ENCODE data around the gene BCDIN3D. TPM values are rescaled to one million over a fixed set of nuclear protein-coding genes. Genes with fewer than 3 reads are reported as not detected.

BCDIN3D gene
- total RNA-seq, 1 donor from 2014 or later = 4.9 TPM

GRCh38 chr12:49823350-49823749 is 19.6 kb downstream of the BCDIN3D start:
- DNase-seq (ENCODE audit: low read depth) = no peak

GRCh38 chr12:49821373-49822287 is 21.3 kb downstream of the BCDIN3D start:
- no peak for DNase-seq (ENCODE audit: low read depth)

- DNase-seq (ENCODE audit: low read depth) = no peak
Observed at GRCh38 chr12:49819786-49820185, 23.1 kb downstream of the BCDIN3D start.

GRCh38 chr12:49818241-49818895 is 24.5 kb downstream of the BCDIN3D start:
- DNase-seq (ENCODE audit: low read depth) = no peak

- DNase-seq (ENCODE audit: low read depth) = peak; percentile 77
Observed at GRCh38 chr12:49813131-49813530, 29.8 kb downstream of the BCDIN3D start.

GRCh38 chr12:49811961-49812401 is 30.9 kb downstream of the BCDIN3D start:
- no peak for DNase-seq (ENCODE audit: low read depth)

- peak; percentile 65 for DNase-seq (ENCODE audit: low read depth)
Observed at GRCh38 chr12:49811136-49811535, 31.8 kb downstream of the BCDIN3D start.

- no peak for DNase-seq (ENCODE audit: low read depth)
Observed at GRCh38 chr12:49809906-49810389, 33.0 kb downstream of the BCDIN3D start.

GRCh38 chr12:49809381-49809905 is 33.5 kb downstream of the BCDIN3D start:
- DNase-seq (ENCODE audit: low read depth) = peak; percentile 98

- DNase-seq (ENCODE audit: low read depth) = peak; percentile 84
Observed at GRCh38 chr12:49808686-49809380, 34.1 kb downstream of the BCDIN3D start.

GRCh38 chr12:49807991-49808580 is 34.8 kb downstream of the BCDIN3D start:
- no peak for DNase-seq (ENCODE audit: low read depth)

- no peak for DNase-seq (ENCODE audit: low read depth)
Observed at GRCh38 chr12:49806877-49807276, 36.0 kb downstream of the BCDIN3D start.

- no peak for DNase-seq (ENCODE audit: low read depth)
Observed at GRCh38 chr12:49806321-49806813, 36.5 kb downstream of the BCDIN3D start.

GRCh38 chr12:49805409-49805808 is 37.5 kb downstream of the BCDIN3D start:
- DNase-seq (ENCODE audit: low read depth) = no peak

- DNase-seq (ENCODE audit: low read depth) = no peak
Observed at GRCh38 chr12:49804821-49805220, 38.1 kb downstream of the BCDIN3D start.

- DNase-seq (ENCODE audit: low read depth) = no peak
Observed at GRCh38 chr12:49803693-49804450, 39.0 kb downstream of the BCDIN3D start.

- DNase-seq (ENCODE audit: low read depth) = peak; percentile 53
Observed at GRCh38 chr12:49801141-49802063, 41.5 kb downstream of the BCDIN3D start.

GRCh38 chr12:49800421-49801140 is 42.3 kb downstream of the BCDIN3D start:
- DNase-seq (ENCODE audit: low read depth) = no peak

Measured in myocyte (in vitro differentiated cells).